Measurements from ENCODE around the gene KSR1. TPM values are rescaled to one million over a fixed set of nuclear protein-coding genes. Genes with fewer than 3 reads are reported as not detected.
"Not testable (repeated sequence)": the region's sequence is repeated elsewhere in the genome, so short reads cannot be mapped to it uniquely, and the experiment has no call there.

KSR1 gene
- total RNA-seq, 2 donors from 2014 or later, result 99.9 to 142 TPM

DNA sequence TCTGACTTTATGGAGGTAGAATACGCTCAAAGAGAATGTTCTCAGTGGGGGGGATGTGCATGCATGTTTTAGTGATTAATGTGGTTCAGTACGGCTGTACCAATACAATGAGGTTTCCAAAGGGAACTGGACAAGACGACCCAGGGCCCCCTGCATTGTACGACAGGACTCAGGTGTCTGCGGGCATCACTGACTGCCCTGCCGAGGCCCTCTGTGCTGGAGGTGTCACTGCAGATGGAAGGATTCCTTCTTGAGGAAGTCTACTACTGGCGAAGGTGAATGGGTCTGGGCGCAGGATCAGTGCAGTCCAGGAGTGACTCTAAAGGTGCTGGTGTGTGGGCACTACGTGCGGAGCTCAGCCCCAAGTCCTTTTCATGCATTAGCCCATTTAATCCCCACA, 171.3 kb downstream of the KSR1 start:
- Histone ChIP-seq H3K27ac (no peak overlapping the region), H3K36me3 (replicated peaks in 1 of 2; ENCODE audit: insufficient read depth in 1 of 2, low read depth in 2 of 2) (peaks cover 0 to 21% of the 10 kb centered on the region in 2 donors), H3K27me3 (no peaks in the 10 kb centered on the region), H3K9me3 (no peaks in the 10 kb centered on the region), H3K4me3 (no peak overlapping the region), H3K4me1 (peaks cover 20% of the 10 kb centered on the region)
- no peak for ATAC-seq
- DNase-seq, result no peak
- intact Hi-C loops (cut with DNase I), result no loop called here
- TF ChIP-seq POLR2A (IDR thresholded peaks at IDR 0.05), result no peak
- TF ChIP-seq, protein P1, sequence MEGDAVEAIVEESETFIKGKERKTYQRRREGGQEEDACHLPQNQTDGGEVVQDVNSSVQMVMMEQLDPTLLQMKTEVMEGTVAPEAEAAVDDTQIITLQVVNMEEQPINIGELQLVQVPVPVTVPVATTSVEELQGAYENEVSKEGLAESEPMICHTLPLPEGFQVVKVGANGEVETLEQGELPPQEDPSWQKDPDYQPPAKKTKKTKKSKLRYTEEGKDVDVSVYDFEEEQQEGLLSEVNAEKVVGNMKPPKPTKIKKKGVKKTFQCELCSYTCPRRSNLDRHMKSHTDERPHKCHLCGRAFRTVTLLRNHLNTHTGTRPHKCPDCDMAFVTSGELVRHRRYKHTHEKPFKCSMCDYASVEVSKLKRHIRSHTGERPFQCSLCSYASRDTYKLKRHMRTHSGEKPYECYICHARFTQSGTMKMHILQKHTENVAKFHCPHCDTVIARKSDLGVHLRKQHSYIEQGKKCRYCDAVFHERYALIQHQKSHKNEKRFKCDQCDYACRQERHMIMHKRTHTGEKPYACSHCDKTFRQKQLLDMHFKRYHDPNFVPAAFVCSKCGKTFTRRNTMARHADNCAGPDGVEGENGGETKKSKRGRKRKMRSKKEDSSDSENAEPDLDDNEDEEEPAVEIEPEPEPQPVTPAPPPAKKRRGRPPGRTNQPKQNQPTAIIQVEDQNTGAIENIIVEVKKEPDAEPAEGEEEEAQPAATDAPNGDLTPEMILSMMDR (IDR thresholded peaks at IDR 0.05), result no peak
- 76 to 87% methylated on average over 9 to 10 of the region's 10 CpGs for WGBS, 2 donors

DNA sequence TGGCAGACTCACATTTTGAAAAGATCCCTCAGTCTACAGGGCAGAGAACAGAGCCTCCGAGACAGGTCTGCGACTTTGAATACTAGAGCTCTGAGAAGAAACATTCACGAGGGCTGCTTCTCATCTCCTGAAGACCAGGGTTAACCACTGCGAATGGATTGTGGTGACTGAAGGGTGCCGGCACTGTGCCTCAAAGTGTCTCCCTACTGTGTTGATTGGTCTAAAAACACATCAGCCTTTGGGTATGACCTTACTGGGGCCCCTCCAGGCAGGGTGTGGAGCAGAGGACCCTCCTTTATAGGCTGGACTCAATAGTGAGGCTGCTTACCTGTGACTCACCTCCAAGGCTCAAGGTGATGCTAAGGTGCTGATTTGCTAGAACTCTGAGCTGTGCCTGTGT, 172.1 kb downstream of the KSR1 start:
- H3K36me3 ChIP-seq (replicated peaks in 1 of 2; ENCODE audit: insufficient read depth in 1 of 2, low read depth in 2 of 2), result peaks cover 0 to 16% of the 10 kb centered on the region in 2 donors
- H3K9me3 ChIP-seq, result no peaks in the 10 kb centered on the region
- WGBS, 2 donors, result 94 to 98% methylated on average over 5 of the region's 5 CpGs
- no peak overlapping the region for H3K27ac ChIP-seq
- H3K27me3 ChIP-seq, result no peaks in the 10 kb centered on the region
- no peak overlapping the region for H3K4me3 ChIP-seq
- intact Hi-C loops (cut with DNase I), result no loop called here
- peaks cover 29% of the 10 kb centered on the region for H3K4me1 ChIP-seq
- TF ChIP-seq, protein P1 (IDR thresholded peaks at IDR 0.05), result no peak
- no peak for TF ChIP-seq POLR2A (IDR thresholded peaks at IDR 0.05)
- DNase-seq (no peak), ATAC-seq (no peak)

DNA sequence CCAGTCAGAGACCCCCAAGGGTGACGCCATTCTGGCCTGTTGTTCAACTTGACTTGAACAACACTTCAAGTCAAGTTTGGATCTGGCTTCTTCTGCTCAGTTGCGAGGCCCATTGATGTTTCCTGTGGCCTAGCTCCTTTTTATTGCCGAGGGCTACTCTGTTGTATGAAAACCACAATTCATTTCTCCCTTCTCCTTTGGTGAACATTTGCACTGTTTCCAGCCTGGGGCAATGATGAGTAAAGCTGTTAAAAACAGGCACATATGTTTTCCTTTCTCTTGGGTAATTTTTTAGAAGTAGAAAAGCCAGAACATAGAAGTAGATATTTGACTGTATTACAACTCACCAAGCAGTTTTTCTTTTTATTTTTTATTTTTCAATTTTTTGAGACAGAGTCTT, 173.0 kb downstream of the KSR1 start:
- peaks cover 37% of the 10 kb centered on the region for H3K4me1 ChIP-seq
- H3K9me3 ChIP-seq; DNase-seq; H3K4me3 ChIP-seq; intact Hi-C loops (cut with DNase I); H3K36me3 ChIP-seq (replicated peaks in 1 of 2; ENCODE audit: insufficient read depth in 1 of 2, low read depth in 2 of 2); H3K27ac ChIP-seq; H3K27me3 ChIP-seq; ATAC-seq: not testable (repeated sequence)
- WGBS, 2 donors, result 86 to 95% methylated on average over 3 of the region's 3 CpGs

DNA sequence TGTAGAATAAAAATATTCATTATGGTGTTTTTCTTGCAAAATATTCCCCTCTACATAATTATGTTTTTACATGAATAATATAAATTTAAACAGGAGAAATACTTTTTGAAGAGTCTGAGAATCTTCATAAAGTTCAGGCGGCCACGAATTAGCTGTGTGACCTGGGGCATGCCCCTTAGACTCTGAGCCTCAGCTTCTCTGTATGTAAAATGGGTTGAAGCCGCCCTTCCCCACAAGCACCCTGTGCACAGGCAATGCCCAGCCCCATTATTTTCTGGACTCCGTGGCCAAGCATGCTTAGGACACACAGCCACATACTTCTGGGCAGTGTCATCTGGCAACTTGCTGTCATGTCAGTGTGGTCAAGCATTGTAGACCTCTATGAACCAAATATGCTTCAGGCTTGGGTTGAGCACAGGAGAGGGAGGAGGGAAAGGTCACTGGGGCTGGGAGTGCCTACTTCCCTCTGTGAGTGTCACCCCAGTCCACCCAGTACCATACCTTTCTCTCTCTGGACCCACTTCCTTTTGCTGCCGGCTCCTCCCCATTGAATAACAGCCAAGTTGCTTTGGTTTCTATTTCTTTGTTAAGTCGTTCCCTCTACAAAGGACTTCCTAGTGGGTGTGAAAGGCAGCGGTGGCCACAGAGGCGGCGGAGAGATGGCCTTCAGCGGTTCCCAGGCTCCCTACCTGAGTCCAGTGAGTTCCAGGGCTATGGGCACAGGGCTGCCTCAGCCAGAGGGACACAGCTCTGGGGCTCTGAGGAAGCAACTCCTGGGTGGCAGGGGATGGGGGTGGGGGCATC, 174.6 kb downstream of the KSR1 start, which contains the start of gene LGALS9:
TSS of gene LGALS9 (plus strand) at position 582 of the 804 bp plus-strand sequence. CDS start at position 660, 78 bp downstream.
- TF ChIP-seq, protein P1 (IDR thresholded peaks at IDR 0.05), result no peak
- peak in 2 of 3 donors; percentile 50 to 59 for TF ChIP-seq POLR2A (IDR thresholded peaks at IDR 0.05)
- Histone ChIP-seq H3K9me3 (no peaks in the 10 kb centered on the region), H3K4me1 (peaks cover 37% of the 10 kb centered on the region), H3K4me3 (no peak within 1 kb of the TSS), H3K36me3 (replicated peaks in 1 of 2; ENCODE audit: insufficient read depth in 1 of 2, low read depth in 2 of 2) (peaks cover 0 to 4% of the 10 kb centered on the region in 2 donors), H3K27ac (peak within 1 kb of the TSS in 3 of 4 donors; percentile 46 to 63 (median 49)), H3K27me3 (no peaks in the 10 kb centered on the region)
- ATAC-seq (peak; percentile 53), DNase-seq (peak; percentile 34 to 69 (median 44))
- intact Hi-C loops (cut with DNase I), result no loop called here
- WGBS, 2 donors, result 42 to 45% methylated on average over 10 of the region's 10 CpGs

DNA sequence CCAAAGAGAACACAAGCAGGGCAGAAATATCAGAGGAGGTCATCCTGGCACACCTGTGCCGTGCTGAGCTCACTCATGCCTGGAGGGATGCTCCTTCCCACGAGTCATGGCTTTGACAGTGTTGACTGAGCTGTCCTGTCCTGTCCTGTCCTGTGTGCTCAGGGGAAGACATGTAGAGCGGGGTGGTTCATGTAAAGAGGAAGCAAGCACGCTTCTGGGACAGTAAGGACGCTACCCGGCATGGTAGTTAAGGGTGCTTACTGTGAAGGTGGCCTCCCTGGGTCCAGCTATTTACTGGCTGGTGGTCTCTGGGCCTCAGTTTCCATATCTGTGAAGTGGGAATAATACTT, 175.1 kb downstream of the KSR1 start:
- 43 to 65% methylated on average over 6 of the region's 6 CpGs for WGBS, 2 donors
- Histone ChIP-seq H3K27me3 (no peaks in the 10 kb centered on the region), H3K36me3 (replicated peaks in 1 of 2; ENCODE audit: insufficient read depth in 1 of 2, low read depth in 2 of 2) (peaks cover 0 to 2% of the 10 kb centered on the region in 2 donors), H3K9me3 (no peaks in the 10 kb centered on the region), H3K4me1 (peaks cover 37% of the 10 kb centered on the region), H3K4me3 (no peak overlapping the region), H3K27ac (peak overlapping the region in 3 of 4 donors; percentile 46 to 63 (median 49))
- ATAC-seq (no peak), DNase-seq (no peak)
- no peak for TF ChIP-seq POLR2A (IDR thresholded peaks at IDR 0.05)
- TF ChIP-seq, protein P1 (IDR thresholded peaks at IDR 0.05), result no peak
- intact Hi-C loops (cut with DNase I), result no loop called here
